CD4-positive, alpha-beta T cell treated with Interferon alpha-2 for 1 hour (primary cell): Measurements from ENCODE around the gene DPH2.

Experiments used
- DNase-seq, 2 donors: peaks; one replicate each; pipeline ENCODE4 v3.0.0-alpha.2; 2020 to 2022

The DPH2 gene

DNA sequence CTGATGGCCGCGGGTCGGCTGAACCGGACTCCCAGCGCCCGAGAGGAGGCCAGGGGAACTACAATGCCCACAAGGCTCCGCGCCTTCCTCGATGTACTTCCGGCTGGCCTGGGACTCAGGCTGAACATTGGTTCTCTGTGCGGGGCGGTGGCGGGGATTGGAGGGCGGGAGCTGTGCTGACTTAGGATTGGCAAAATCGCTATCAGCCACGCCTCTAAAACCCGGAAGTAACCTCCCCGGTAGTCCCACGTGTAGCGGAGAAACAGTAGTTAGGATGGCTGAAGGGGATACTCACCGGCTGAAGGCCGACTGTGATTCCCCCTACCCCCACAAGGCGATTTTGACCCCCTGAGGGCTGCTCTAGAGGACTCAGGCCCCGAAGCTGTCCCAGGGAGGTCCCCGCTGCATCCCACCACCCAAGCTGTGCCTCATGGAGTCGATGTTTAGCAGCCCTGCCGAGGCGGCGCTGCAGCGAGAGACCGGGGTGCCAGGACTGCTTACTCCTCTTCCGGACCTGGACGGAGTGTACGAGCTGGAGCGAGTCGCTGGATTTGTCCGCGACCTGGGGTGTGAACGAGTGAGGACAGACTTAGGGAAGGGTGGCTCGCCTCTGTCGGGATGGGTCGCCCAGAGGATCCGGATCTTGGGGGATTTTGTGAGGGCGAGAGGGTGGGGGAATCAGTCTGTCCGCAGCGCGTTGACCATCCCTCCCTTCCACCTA, at the start of gene DPH2:
Gene DPH2, plus strand, starts transcription at position 265 of the 721 bp plus-strand sequence. Its CDS starts 166 bp downstream, at position 431.
- DNase-seq = peak; percentile 96

GRCh38 chr1:43921022-43921421, 48.8 kb upstream of the DPH2 start:
- no peak for DNase-seq

DNA sequence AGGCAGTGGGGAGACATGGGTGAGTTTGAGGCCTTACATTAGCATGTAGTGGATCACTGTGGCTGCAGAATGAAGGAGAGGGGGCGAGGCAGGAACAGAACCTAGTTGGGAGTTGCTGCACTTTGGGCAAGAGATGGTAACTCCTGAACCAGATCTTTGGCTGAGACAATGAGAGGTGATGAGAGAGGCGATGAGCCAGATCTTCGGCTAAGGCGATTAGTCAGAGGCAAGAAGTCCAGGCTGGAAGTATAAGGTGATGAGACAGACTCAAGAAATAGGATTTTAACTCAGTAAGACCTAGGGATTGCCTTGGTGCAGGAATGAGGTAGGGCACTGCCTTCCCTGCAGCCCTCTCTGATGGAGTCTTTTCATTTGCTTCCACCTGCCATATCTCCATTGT, 45.3 kb upstream of the DPH2 start:
- no peak for DNase-seq

GRCh38 chr1:43925846-43926245, 44.0 kb upstream of the DPH2 start:
- no peak for DNase-seq

DNA sequence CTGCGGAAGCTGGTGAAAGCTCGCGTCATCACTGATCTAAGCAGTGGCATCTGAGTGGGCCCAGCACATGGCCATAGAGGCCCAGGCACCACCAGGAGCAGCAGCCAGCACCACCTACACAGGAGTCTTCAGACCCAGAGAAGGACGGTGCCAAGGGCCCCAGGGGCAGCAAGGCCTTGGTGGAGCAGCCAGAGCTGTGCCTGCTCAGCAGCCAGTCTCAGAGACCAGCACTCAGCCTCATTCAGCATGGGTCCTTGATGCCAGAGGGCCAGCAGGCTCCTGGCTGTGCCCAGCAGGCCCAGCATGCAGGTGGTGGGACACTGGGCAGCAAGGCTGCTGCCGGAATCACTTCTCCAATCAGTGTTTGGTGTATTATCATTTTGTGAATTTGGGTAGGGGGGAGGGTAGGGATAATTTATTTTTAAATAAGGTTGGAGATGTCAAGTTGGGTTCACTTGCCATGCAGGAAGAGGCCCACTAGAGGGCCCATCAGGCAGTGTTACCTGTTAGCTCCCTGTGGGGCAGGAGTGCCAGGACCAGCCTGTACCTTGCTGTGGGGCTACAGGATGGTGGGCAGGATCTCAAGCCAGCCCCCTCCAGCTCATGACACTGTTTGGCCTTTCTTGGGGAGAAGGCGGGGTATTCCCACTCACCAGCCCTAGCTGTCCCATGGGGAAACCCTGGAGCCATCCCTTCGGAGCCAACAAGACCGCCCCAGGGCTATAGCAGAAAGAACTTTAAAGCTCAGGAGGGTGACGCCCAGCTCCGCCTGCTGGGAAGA, 39.5 kb upstream of the DPH2 start:
- DNase-seq = no peak

GRCh38 chr1:43930949-43931275, 38.9 kb upstream of the DPH2 start:
- DNase-seq = no peak

- no peak for DNase-seq
Observed at GRCh38 chr1:43931711-43932660, 37.8 kb upstream of the DPH2 start.

DNA sequence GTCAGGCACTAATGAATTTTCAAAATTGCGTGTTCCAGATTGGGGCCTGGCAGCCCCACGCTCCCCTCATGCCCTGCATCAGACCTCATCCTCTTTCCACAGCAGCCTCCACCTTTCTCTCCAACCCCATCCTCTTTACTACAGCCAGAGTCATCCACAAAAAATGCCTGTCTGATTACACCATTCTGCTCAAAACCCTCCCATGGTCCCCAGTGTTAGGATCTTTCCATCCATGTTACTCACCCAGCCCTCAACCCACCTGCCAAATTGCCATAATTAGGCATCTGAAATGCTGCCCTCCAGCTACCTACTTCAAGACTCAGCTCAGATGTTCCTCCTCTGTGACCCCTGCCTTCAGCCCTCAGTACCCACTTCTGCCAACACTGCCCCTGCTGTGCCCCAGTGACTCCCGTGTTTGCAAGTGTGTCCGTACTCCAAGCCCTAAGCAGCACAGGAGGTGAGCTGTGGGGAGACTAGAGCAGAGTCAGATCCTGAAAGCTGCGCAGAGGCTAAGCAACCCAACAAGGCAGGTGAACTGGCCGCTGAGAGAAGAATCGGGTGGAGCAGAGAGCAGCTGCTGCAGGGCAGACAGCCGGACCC, 36.9 kb upstream of the DPH2 start:
- no peak for DNase-seq

DNA sequence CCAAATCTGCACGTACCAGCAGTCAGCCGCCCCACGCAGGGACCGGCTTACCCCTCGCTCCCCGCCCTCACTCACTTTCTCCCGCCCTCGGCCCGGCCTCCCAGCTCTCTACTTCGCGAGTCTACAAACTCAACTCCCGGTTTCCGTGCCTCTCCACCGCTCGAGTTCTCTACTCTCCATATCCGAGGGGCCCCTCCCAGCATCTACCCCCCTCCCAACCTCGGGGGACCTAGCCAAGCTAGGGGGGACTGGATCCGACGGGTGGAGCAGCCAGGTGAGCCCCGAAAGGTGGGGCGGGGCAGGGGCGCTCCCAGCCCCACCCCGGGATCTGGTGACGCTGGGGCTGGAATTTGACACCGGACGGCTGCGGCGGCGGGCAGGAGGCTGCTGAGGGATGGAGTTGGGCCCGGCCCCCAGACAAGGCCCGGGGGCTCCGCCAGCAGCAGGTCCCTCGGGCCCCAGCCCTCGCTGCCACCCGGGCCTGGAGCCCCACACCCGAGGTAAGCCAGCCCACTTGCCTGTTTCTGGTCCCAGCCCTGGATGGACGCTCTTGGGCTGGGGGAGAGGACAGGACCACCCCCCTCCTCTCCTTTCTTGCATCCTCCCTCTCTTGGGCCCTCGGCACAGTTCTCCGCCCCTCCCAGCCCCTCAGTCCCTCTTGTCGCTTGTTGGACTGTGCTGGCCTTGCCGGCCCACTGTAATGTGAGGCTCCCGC, 36.3 kb upstream of the DPH2 start, which contains the start of gene ARTN:
Gene ARTN, plus strand, starts transcription at position 416 of the 715 bp plus-strand sequence. CDS start 1,856 bp downstream, outside the sequence.
- no peak for DNase-seq

DNA sequence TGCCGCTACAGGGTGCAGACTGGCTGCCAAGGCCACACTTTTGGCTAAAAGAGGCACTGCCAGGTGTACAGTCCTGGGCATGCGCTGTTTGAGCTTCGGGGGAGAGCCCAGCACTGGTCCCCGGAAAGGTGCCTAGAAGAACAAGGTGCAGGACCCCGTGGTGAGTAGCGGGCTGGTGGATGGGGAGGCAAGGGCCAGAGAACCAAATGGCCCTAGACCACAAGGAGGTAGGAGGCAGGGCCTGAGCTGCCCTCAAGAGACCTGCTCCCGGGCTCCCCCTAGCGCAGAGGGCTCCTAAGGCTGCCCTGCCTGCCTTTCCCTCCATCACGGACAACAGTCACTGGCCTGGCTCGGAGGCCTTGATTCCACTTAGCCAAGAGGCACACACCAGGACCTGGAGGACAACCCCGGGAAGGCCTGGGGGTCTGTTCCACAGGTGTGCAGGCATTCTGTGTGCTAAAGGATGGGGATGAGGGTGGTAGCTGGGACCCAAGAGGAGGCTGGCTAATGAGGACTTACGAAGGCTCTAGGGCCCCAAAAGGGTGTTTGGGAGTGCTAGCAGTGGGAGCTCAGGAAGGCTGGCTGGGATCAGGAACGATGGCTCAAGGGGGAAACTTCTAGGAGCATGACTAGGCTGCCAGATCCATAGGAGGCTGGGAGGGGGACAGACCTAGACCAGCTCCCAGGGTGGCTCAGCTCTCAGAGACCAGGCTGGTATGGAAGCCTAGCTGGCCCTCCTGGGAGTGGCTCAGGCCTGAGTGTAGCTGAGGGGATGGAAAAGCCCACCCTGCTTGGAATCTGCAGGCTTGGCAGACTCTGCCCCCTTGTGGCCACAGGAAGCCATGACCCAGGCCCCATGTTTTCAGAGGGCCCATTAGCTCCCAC, 35.5 kb upstream of the DPH2 start:
- DNase-seq = peak; percentile 46 to 53

GRCh38 chr1:43934986-43935324, 34.9 kb upstream of the DPH2 start:
- no peak for DNase-seq

GRCh38 chr1:43935711-43936427, 33.9 kb upstream of the DPH2 start:
- no peak for DNase-seq

- peak in 1 of 2 donors; percentile 8 for DNase-seq
Observed at GRCh38 chr1:43936431-43937151, 33.2 kb upstream of the DPH2 start.

GRCh38 chr1:43937179-43937865, 32.5 kb upstream of the DPH2 start:
- no peak for DNase-seq

DNA sequence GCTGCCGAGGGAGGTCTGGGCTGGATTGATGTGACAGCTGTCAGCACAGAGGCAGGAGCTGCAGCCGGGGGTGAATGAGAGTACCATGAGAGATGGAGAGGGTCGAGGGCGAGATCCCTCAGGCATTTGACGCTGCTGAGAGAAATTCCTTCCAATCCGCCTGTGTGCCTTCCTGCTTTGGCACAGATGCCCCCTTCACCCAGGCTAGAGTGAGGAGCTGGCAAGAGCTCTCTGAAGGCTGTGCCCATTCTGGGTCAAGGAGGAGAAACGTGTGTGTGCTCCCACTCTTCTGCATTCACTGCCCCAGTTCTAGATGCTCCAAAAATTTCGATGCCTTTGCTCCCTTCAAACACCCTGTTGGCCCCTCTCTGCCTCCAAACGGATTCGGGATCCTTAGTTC, 31.4 kb upstream of the DPH2 start:
- DNase-seq = no peak

DNA sequence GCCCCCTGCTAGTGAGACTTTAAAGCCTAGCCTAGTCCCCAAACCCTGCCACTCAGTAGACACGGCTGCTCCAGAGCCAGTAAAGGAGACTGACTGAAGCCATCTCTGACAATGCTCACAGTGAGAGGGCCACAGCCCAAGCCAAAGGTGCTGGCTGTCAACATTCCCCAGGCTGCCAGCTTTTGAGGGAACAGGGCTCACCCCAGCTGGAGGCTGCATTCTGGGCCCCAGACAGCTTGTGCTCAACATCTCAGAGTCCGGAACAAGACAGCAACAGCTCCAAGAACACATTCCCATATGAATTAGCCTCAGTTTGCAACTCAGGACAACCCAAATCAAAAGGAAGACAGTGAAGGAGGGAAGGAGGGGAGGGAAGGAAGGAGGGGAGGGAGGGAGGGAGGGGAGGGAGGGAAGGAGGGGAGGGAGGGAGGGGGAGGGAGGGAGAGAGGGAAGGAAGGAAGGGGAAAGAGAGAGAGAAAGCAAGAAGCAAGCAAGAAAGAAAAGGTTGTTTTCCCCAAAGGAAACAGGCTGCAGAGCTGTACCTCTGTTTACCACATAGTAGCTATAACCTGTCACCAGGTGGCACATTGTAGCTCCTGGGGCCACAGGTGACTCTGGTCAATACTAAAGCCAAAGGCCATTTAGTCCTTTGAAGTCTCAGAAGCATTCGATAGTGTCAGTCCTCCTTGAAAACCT, 30.8 kb upstream of the DPH2 start:
- DNase-seq = no peak

DNA sequence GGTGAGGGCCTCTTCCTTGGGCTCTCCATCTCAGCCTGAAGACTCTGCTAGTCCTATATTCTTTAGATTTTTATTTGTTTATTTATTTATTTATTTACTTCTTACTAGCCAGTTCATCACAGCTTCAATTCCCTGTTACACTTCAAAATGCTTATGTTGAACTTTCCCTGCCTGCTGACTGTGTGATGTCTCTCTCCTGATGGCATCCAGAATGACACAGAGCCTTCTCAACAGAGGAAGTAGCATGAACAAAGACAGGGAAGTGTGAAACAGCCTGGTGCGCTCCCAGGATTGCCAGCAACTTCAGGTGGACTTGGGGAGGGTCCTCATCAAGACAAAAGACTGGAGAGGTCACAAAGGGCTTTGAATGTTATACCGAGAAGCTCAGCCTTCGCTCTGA, 27.4 kb upstream of the DPH2 start:
- DNase-seq = no peak

DNA sequence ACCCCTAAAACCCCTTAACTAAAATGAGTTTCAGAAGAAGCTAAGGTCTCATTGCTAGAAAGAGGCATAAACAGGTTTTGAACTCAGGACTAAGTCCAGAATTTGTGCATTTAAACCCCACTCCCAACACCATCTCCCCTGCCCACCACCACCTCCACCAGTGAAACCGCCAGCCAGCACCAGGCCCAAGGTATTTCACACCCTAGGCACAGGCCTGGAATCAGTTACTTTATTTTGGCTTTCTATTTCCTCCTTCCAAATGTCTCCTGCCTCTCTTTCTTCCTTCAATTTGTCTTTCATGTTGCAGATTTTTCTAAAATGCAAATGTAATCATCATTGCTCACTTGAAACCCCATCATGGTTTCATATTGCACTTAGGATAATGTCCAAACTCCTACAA, 24.9 kb upstream of the DPH2 start:
- no peak for DNase-seq
